ENCODE measurements around the gene CMKLR1.

The CMKLR1 gene

DNA sequence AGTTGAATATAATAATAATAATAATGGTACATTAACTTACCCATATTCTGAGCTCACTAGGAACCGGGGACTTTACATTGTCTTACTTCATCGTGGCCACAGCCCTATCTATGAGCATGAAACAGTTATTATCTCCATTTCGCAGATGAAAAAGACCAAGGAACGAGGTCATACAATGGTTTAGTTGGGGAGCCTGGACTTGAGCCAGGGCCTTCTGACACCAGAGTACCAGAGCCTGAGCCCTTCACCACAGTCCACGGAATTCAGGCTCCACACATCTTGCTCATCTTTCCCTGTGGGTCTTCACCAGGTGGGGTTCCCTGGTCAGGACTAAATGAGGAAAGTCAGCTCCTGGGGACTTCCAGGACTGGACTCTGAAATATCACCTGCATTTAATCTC is 31.3 kb upstream of the CMKLR1 start:
- H3K4me3 ChIP-seq (ENCODE audit: low read length) = no peak overlapping the region
- TF ChIP-seq ZNF274 (IDR thresholded peaks at IDR 0.05; ENCODE audit: low read depth, low read length) = no peak

DNA sequence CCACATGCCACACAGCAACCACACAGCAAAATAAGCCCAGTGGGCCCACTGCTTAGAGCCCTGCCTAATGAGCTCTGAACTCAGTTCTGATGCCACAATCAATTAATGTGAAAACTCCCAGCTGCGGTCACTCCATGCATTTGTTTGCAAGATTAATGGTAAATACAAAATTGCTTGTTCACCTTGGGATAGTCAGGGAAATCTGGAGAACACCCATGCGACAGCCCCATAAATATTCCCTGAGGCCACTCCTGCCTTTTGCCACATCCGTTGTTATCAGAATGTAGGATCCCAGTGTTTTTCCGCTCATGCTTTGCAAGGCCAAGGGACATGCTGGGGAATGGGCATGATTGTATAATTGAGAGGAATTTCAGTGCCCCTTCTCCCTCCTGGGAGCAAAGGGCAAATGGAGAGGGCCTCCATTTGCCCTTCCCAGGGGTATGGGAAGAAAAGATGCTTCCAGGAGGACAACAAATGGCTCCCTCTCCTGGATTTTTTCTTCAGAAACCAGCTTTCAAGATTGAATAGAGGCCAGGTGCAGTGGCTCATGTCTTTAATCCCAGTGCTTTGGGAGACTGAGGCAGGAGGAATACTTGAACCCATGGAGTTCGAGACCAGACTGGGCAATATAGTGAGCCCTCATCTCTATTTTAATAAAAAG is 30.8 kb upstream of the CMKLR1 start:
- TF ChIP-seq ZNF274 (IDR thresholded peaks at IDR 0.05; ENCODE audit: low read depth, low read length) = no peak
- no peak overlapping the region for H3K4me3 ChIP-seq (ENCODE audit: low read length)

DNA sequence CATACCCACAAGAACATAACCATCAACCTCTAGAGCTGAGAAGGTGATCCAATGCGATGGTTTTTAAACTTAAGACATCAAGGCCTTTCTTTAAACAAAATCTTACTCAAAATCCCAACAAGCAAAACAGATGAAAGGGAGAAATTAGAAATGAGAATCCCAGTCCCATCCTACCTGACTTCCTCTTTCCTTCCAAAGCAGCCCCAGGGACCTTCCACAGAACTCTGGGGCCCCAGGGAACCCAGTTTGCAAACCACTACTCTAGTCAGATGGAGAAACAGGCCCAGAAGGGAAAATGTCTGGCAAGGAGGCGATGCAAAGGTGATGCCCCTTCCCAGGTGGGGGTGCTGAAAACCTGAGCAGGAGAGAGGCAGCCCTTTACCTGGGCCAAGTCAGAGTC is 29.0 kb upstream of the CMKLR1 start:
- H3K4me3 ChIP-seq (ENCODE audit: low read length) = no peak overlapping the region
- no peak for TF ChIP-seq ZNF274 (IDR thresholded peaks at IDR 0.05; ENCODE audit: low read depth, low read length)

DNA sequence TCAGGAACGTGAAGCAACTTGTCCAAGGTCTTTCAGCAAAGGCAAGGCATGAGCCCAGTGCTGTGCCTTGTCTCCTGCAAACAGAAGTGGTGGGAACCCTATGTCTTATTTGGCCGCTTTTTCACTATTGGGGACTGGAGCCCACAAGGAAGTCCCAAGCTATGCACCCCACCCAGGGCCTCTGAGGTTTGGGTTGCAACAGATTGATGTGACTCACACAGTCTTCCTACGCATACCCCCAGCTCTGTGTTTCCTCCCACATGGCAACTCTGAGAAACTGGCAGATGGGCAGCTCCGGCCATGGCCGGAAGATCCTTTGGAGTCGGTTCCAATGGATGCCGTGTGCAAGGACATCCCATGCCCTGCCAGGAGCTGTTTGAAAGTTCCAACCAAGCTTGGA is 28.3 kb upstream of the CMKLR1 start:
- no peak overlapping the region for H3K4me3 ChIP-seq (ENCODE audit: low read length)

DNA sequence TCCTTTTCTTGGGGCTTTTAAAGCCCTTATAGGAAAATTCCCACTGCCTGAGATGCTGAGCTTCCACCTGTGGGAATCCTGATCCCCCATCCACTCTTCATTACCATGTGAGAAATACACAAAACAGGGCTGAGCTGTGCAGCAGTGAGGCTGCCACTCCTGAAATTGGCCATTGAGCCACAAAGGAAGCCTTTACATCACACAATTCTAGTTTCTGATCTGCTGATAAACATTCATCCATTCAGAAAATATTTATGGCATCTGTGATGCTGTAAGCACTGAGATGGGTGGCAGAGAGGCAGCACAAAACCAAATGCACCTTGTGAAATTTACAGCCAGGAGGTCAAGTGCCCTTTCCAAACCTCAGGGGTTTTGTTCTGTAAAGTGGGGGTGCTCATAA is 26.2 kb upstream of the CMKLR1 start:
- H3K4me3 ChIP-seq (ENCODE audit: low read length) = no peak overlapping the region
- no peak for TF ChIP-seq ZNF274 (IDR thresholded peaks at IDR 0.05; ENCODE audit: low read depth, low read length)

More for the DNA sequence above, 28.3 kb upstream of the CMKLR1 start:
- TF ChIP-seq ZNF274 (IDR thresholded peaks at IDR 0.05; ENCODE audit: low read depth, low read length) = no peak

DNA sequence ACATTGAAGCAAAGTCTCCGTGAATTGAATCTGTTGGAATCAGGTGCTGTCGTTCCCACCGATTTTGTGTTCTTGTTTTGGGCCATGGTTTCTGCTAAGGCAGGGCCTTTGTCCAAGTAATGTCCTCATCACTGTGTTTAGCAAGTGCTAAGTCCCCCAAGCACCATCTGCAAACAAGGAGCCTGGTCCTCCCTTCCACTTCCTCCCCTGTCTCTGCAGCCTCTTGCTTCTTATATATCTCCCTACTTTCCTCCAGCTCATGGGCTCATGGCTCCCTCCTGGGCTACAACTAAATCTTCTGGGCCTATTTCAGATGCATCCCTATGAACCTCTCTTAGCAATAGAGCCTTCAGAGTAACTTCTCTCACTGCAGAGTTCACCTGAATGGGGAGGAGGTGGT is 25.8 kb upstream of the CMKLR1 start:
- no peak overlapping the region for H3K4me3 ChIP-seq (ENCODE audit: low read length)
- TF ChIP-seq ZNF274 (IDR thresholded peaks at IDR 0.05; ENCODE audit: low read depth, low read length) = no peak

DNA sequence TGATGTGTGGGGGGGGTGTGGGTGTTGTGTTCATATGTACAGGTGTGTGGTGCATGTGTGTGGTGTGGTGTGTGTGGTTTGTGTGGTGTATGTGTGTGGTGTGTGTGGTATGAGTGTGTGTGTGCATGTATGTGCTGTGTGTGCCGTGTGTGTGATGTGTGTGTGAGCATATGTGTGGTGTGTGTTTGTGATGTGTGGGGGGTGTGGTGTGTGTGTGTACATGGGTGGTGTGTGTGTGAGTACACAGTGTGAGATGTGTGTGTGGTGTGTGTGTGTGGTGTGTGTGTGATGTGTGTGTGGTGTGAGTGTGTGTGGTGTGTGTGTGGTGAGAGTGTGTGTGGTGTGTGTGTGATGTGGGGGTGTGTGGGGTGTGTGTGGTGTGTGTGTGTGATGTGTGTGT is 24.5 kb upstream of the CMKLR1 start:
- no peak for TF ChIP-seq ZNF274 (IDR thresholded peaks at IDR 0.05; ENCODE audit: low read depth, low read length)

DNA sequence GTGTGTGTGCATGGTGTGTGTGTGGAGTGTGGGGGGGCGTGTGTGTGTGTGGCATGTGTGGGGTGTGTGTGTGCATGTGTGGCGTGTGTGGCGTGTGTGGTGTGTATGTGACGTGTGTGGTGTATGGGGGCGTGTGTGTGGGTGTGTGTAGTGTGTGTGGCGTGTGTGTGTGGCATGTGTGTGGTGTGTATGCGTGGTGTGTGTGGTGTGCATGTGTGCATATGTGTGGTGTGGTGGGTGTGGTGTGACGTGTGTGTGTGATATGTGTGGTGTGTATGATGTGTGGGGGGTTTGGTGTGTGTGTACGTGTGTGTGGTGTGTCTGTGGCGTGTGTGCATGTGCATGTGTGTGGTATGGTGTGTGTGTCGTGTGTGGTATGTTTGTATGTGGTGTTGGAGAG is 24.1 kb upstream of the CMKLR1 start:
- H3K4me3 ChIP-seq (ENCODE audit: low read length) = no peak overlapping the region
- TF ChIP-seq ZNF274 (IDR thresholded peaks at IDR 0.05; ENCODE audit: low read depth, low read length) = no peak

More for the DNA sequence above, 24.5 kb upstream of the CMKLR1 start:
- H3K4me3 ChIP-seq (ENCODE audit: low read length) = no peak overlapping the region

DNA sequence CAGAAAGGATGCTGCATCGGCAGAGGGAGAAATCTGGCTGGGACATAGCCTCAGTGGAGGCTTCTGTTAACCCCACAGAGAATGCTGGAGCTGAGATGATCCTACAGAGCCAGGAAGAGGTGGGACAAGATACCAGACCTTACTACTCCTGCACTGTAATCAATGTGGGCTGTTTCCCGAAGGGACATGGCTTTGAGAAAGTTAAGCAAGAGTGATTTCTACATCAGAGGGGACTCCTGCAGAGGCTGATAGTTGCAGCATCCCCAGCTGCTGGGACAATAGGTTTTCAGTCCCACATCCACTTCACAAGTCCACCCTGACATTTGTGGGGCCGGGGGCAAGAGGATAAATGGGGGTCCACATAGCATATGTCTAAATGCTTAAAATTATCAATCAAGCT is 22.5 kb upstream of the CMKLR1 start:
- H3K4me3 ChIP-seq (ENCODE audit: low read length) = no peak overlapping the region
- TF ChIP-seq ZNF274 (IDR thresholded peaks at IDR 0.05; ENCODE audit: low read depth, low read length) = no peak

DNA sequence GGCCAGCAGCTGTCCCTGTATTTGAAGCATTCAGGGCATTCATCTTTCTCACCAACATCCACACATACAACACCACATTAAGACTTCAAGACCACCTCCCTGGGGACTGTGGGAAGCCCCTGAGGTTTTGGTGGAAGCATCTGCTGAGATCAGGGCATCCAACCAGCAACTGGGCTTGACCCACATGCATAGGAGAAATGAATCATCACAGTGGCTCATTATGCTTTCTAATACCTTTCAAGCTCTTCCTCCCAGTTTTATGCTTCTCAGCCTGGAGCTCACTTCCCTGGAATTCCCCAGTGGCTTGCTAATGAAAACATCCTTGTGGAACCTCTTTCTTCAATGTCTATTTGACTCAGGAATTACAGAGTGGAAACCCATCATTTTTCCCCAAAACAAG is 21.4 kb upstream of the CMKLR1 start:
- no peak overlapping the region for H3K4me3 ChIP-seq (ENCODE audit: low read length)
- no peak for TF ChIP-seq ZNF274 (IDR thresholded peaks at IDR 0.05; ENCODE audit: low read depth, low read length)

DNA sequence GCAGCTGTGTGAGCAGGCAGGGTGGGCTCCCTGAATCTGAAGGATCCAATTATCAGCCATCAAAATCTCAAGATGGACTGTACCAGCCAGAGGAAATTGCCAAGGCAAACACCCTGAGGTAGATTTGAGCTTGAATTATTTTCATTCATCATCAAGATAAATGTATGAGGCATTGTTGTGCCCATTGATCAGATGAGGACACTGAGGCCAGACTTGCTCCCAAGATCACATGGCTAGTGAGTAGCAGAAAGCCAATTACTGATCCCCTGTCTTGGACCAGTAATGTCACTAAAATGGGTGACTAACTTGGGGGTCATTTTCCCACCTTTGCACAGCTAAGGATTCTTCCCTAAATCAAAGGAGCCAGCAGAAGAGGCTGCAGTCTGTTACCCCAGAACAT is 20.9 kb upstream of the CMKLR1 start:
- no peak overlapping the region for H3K4me3 ChIP-seq (ENCODE audit: low read length)
- TF ChIP-seq ZNF274 (IDR thresholded peaks at IDR 0.05; ENCODE audit: low read depth, low read length) = no peak

DNA sequence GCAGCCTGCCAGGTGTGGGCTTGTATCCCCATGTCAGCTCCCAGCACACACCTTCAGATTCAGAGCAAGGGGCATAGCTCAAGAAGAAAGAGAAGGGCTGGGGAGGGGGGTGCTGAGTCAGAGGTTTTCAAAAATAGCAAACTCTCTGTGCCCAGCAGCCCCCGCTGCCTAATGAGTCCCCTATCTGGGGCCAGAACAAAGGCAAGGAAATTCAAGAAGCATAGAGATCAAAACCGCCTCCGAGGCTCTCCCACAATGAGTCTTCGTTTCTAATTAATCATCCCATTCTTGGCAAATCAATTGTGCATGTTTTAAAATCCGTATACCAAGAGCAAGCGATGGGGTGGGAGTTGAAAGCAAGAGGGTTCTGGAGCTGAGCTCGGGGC is 19.5 kb upstream of the CMKLR1 start:
- TF ChIP-seq ZNF274 (IDR thresholded peaks at IDR 0.05; ENCODE audit: low read depth, low read length) = no peak
- no peak overlapping the region for H3K4me3 ChIP-seq (ENCODE audit: low read length)

DNA sequence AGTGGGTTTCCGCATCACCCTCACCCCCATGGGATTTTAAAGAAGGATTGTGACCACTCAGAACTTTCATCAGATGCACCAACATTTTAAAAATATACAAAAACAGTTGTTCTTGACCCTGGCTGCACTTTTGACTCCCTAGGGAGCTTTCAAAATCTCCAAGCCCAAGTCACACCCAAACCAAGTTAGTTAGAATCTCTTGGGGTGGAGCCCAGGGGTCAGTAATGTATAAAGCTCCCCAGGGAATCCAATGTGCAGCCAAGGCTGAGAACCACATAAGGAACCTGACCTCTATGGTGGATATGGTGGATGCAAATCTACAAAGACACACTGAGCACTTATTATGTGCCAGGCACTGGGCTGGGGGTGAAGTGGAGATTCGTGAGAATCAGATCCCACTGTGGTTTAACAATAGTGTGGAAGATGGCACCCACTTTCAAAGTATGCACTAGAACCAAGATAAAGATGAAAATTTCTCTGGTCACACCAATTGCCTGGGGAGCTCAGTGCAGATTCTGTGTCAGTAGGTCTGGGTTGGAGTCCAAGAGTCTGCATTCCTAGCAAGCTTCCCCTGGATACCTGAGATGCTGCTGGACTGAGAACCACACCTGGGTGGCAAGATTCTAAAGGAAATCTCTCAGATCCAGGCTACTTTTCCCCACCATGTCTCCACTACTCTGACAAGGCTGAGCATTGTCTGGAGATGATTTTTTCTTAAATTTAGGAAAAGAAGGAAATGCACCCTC is 18.9 kb upstream of the CMKLR1 start:
- H3K4me3 ChIP-seq (ENCODE audit: low read length) = no peak overlapping the region
- TF ChIP-seq ZNF274 (IDR thresholded peaks at IDR 0.05; ENCODE audit: low read depth, low read length) = no peak

DNA sequence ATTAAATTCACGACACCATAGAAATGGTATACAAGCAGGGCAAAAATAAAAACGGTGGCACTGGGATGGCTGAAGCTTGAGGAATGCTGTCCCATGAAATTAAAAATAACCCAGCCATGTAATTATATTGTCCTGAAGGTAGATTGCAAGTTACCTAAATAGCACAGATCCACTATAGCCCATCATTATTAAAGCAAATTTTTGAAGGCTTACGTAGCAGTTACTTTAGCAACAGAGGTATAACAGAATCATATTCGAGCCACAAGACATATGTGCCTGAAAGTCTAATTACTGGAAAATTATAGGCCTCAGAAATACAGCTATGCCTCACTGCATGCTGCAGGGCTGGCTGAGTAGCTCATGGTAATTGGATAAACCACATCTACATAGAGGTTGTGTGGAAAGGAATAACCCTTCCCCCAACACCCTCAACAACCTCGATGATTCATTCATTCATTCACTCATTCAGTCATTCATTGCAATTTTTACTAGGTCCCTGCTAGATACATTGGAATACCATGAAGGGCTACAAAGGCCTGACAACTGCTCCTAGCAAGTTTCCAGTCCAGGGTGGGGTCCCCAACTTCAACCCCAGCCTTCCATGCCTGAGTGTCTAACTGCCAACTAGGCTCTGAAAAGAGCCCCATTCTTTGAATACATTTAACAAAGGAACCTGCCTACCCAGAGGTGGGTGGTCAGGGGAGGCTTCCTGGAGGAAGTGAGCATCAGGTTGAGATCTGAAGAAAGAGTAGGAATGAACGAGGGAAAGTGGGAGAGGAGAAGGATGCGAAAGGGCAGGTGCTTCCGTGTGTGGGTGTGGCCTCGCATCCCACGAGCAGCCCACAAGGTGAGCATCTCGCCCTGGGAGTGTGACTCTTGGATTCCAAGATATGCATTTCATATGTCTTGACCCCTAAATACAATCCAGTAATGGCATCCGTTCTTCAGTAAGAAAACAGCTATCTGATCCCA is 18.0 kb upstream of the CMKLR1 start:
- TF ChIP-seq ZNF274 (IDR thresholded peaks at IDR 0.05; ENCODE audit: low read depth, low read length) = no peak
- no peak overlapping the region for H3K4me3 ChIP-seq (ENCODE audit: low read length)
